CD4-positive, alpha-beta T cell (primary cell): ENCODE results near the gene KBTBD12. TPM values are rescaled to one million over a fixed set of nuclear protein-coding genes. Genes with fewer than 3 reads are reported as not detected.
A peak's percentile ranks its signal among the peaks of the same experiment; 100 is the strongest.
"Not testable (repeated sequence)": the region's sequence is repeated elsewhere in the genome, so short reads cannot be mapped to it uniquely, and the experiment has no call there.

Experiments used
- ATAC-seq: fragments of 200-7000 bp; cut with Tn5 transposase; one replicate; pipeline ENCODE4 v1.10.0; 2022; ENCODE audit warnings: mild to moderate bottlenecking; ENCODE audit not compliant: poor library complexity
- CTCF ChIA-PET: fragments of 350-600 bp; sonication (Branson Sonifier 250); formaldehyde crosslinking; loops from one replicate; lab custom pipeline; 2021; ENCODE audit warnings: antibody characterized with exemption, inconsistent platforms; lab: Charles Lee
- POLR2A ChIA-PET: fragments of 350-600 bp; sonication (Branson Sonifier 250); formaldehyde crosslinking; loops from one replicate; lab custom pipeline; 2021; ENCODE audit warnings: antibody characterized with exemption, inconsistent platforms; lab: Charles Lee
- DNase-seq, 14 experiments: peaks; one replicate each; pipeline ENCODE4 v3.0.0-alpha.2; 2013 to 2020; ENCODE audit warnings: mixed read lengths in 2 of 14
- H3K27ac ChIP-seq, 2 donors: one replicate each; pipeline versions ENCODE4 v1.5.1 to v1.7.0; 2013; ENCODE audit warnings: low read length in 2 of 2, low read depth in 1 of 2, mild to moderate bottlenecking in 1 of 2
- H3K27me3 ChIP-seq, 2 experiments: 1 replicate in 1 of 2; 2 replicates in 1 of 2; pipeline versions ENCODE4 v1.6.1 to v1.7.0; 2013; ENCODE audit warnings: low read length in 2 of 2, control low read depth in 1 of 2, mild to moderate bottlenecking in 1 of 2, moderate library complexity in 1 of 2; ENCODE audit not compliant: insufficient read depth in 2 of 2, control insufficient read depth in 1 of 2
- H3K36me3 ChIP-seq: one replicate; pipeline ENCODE4 v1.6.1; 2013; ENCODE audit warnings: low read length, control low read depth; ENCODE audit not compliant: insufficient read depth
- H3K4me1 ChIP-seq: one replicate; pipeline ENCODE4 v1.6.1; 2013; ENCODE audit warnings: low read length, control low read depth; ENCODE audit not compliant: insufficient read depth
- H3K4me3 ChIP-seq: one replicate; pipeline ENCODE4 v1.5.1; 2013; ENCODE audit warnings: mild to moderate bottlenecking, low read length, moderate library complexity
- H3K9me3 ChIP-seq, 2 experiments: 1 replicate in 1 of 2; 2 replicates in 1 of 2; pipeline versions ENCODE4 v1.6.1 to v1.7.0; 2013; ENCODE audit warnings: low read length in 2 of 2, mild to moderate bottlenecking in 2 of 2, control low read depth in 1 of 2, moderate library complexity in 1 of 2; ENCODE audit not compliant: control insufficient read depth in 1 of 2, insufficient read depth in 1 of 2
- H3K27ac Mint-ChIP-seq: one replicate; pipeline ENCODE4 v1.8.0; 2020; ENCODE audit warnings: mixed read lengths
- H3K27me3 Mint-ChIP-seq: one replicate; pipeline ENCODE4 v1.8.0; 2021; ENCODE audit warnings: mixed read lengths
- H3K36me3 Mint-ChIP-seq: one replicate; pipeline ENCODE4 v1.8.0; 2021; ENCODE audit warnings: low read depth, mixed read lengths
- H3K4me1 Mint-ChIP-seq: one replicate; pipeline ENCODE4 v1.8.0; 2021; ENCODE audit warnings: low read depth, mixed read lengths
- H3K4me3 Mint-ChIP-seq: one replicate; pipeline ENCODE4 v1.8.0; 2020; ENCODE audit warnings: mild to moderate bottlenecking, mixed read lengths
- H3K9me3 Mint-ChIP-seq: one replicate; pipeline ENCODE4 v1.8.0; 2020; ENCODE audit warnings: mixed read lengths
- intact Hi-C, 2 experiments: fragments of 100-400 bp; cut with DNase I in 1 of 2; cut with micrococcal nuclease in 1 of 2; formaldehyde crosslinking; loops; one replicate each; pipeline versions ENCODE4 v1.15.1 to v1.9.0; 2023 to 2025; cut with DNase I, micrococcal nuclease
- total RNA-seq, 174 experiments: library from RNA in 2 of 174; stranded (reverse) in 2 of 174; gene quantifications; one replicate each; pipeline ENCODE4 v1.2.3 and lab custom pipeline; 2021 to 2026
- TF ChIP-seq, protein P1 (sequence below): fragments of 200-600 bp; IDR thresholded peaks from one replicate; pipeline ENCODE4 v1.8.0; 2022; ENCODE audit warnings: antibody characterized with exemption, mild to moderate bottlenecking

KBTBD12 gene
- total RNA-seq, 2 experiments from 2014 or later: not detected

DNA sequence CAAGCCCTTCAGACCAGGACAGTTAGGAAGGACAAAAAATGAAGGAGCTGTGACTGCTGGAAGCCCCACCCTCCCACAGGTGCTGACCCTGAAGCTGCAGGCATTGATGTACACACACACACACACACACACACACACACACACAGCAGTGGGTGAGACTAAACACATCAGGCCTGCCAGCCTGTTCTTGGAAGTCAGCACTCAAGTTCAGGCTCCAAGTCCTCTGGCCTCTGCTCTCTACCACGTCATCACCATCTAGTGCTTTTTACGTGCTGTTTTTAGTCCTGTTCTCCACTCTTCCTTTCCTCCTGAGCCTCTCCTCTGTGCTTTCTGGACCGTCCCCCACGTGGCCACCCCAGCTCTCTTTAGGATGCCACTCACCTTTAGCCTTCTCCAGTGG lies 5.4 kb upstream of the KBTBD12 start:
- no peak for ATAC-seq
- intact Hi-C loops: no loop called here
- H3K27me3 Mint-ChIP-seq: peaks cover 79% of the 10 kb centered on the region

DNA sequence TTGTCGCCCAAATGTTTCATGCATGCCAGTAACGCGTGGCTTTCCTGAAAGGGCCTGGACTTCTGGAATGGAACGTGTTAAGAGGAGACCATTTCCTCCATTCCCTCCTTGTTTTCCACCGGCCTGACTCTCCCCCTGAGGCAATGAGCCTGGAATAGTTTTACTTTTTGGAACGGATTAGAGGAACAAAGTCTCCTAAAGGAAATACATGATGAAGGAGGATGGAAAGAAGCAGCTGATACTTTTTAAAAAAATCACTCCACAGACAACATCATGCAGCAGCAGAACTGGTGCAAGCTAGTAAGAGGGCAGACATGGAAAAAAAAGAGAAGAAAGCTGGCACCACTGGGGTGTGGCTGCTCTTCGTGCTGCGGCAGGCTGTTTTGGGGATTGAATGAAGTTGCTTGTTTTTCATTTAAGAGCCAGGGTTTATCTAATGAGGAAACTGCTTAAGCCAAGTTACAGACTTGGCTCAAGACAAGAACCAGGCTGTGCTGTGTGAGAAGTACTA lies 3.6 kb upstream of the KBTBD12 start:
- H3K4me1 ChIP-seq: no peaks in the 10 kb centered on the region

More for the DNA sequence above, 5.4 kb upstream of the KBTBD12 start:
- TF ChIP-seq, protein P1, sequence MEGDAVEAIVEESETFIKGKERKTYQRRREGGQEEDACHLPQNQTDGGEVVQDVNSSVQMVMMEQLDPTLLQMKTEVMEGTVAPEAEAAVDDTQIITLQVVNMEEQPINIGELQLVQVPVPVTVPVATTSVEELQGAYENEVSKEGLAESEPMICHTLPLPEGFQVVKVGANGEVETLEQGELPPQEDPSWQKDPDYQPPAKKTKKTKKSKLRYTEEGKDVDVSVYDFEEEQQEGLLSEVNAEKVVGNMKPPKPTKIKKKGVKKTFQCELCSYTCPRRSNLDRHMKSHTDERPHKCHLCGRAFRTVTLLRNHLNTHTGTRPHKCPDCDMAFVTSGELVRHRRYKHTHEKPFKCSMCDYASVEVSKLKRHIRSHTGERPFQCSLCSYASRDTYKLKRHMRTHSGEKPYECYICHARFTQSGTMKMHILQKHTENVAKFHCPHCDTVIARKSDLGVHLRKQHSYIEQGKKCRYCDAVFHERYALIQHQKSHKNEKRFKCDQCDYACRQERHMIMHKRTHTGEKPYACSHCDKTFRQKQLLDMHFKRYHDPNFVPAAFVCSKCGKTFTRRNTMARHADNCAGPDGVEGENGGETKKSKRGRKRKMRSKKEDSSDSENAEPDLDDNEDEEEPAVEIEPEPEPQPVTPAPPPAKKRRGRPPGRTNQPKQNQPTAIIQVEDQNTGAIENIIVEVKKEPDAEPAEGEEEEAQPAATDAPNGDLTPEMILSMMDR: no peak
- H3K36me3 Mint-ChIP-seq: no peaks in the 10 kb centered on the region
- CTCF ChIA-PET: no interaction called here
- DNase-seq: no peak
- POLR2A ChIA-PET: no interaction called here
- Histone ChIP-seq H3K27ac (no peak overlapping the region), H3K4me1 (no peaks in the 10 kb centered on the region), H3K27me3 (peaks cover 0 to 11% of the 10 kb centered on the region in 2 experiments), H3K9me3 (peaks cover 0 to 3% of the 10 kb centered on the region in 2 experiments), H3K4me3 (no peak overlapping the region), H3K36me3 (no peaks in the 10 kb centered on the region)
- no peaks in the 10 kb centered on the region for H3K4me1 Mint-ChIP-seq
- H3K27ac Mint-ChIP-seq: no peak overlapping the region
- H3K4me3 Mint-ChIP-seq: no peak overlapping the region
- H3K9me3 Mint-ChIP-seq: peaks cover 4% of the 10 kb centered on the region

DNA sequence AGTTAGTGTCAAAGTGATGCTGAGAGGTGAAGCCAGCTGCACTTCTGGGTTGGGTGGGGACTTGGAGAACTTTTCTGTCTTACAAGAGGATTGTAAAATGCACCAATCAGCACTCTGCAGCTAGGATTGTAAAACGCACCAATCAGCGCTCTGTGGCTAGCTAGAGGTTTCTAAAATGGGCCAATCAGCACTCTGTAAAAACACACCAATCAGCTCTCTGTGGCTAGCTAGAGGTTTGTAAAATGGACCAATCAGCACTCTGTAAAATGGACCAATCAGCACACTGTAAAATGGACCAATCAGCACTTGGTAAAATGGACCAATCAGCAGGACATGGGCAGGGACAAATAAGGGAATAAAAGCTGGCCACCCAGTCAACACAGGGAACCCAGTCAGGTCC lies 1.2 kb upstream of the KBTBD12 start:
- CTCF ChIA-PET: interaction anchor here (0.6 kb wide), 1 partner anchor 1645 kb away, joined by 3 read pairs; no protein-coding TSS in a partner anchor
- H3K36me3 ChIP-seq, H3K4me3 ChIP-seq, H3K4me1 ChIP-seq, H3K36me3 Mint-ChIP-seq, DNase-seq, intact Hi-C loops, H3K9me3 Mint-ChIP-seq, POLR2A ChIA-PET, H3K4me1 Mint-ChIP-seq, ATAC-seq, H3K27ac ChIP-seq, H3K27ac Mint-ChIP-seq, H3K4me3 Mint-ChIP-seq: not testable (repeated sequence)
- Histone ChIP-seq H3K9me3 (peaks cover 0 to 11% of the 10 kb centered on the region in 2 experiments), H3K27me3 (peaks cover 11 to 28% of the 10 kb centered on the region in 2 experiments)
- peaks cover 83% of the 10 kb centered on the region for H3K27me3 Mint-ChIP-seq

More for the DNA sequence above, 3.6 kb upstream of the KBTBD12 start:
- Mint-ChIP-seq H3K4me3 (no peak overlapping the region), H3K27ac (no peak overlapping the region), H3K36me3 (no peaks in the 10 kb centered on the region), H3K4me1 (peaks cover 4% of the 10 kb centered on the region), H3K27me3 (peaks cover 79% of the 10 kb centered on the region), H3K9me3 (no peaks in the 10 kb centered on the region)
- peaks cover 0 to 11% of the 10 kb centered on the region in 2 experiments for H3K9me3 ChIP-seq
- POLR2A ChIA-PET: no interaction called here
- intact Hi-C loops: no loop called here
- DNase-seq (no peak), ATAC-seq (no peak)
- CTCF ChIA-PET: no interaction called here
- H3K36me3 ChIP-seq: no peaks in the 10 kb centered on the region
- H3K27me3 ChIP-seq: peaks cover 11 to 28% of the 10 kb centered on the region in 2 experiments
- TF ChIP-seq, protein P1: no peak
- no peak overlapping the region for H3K27ac ChIP-seq
- H3K4me3 ChIP-seq: no peak overlapping the region

DNA sequence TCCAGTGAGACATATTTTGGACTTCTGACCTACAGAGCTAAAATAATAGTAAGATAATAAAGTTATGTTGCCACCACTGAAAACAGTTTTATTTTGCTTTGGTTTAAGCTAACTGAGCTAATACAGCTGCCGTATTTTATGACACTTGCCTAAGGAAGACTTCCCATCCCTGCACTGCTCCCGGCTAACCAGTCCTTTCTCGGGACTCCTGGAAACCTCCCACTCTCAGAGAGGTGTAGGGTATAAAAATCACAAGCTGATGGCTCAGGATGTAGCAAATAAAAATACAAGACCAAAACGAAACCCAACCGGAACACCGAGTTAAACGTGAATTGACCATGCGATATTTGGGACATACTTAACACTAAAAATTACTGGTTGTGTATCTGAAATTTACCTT lies 448 bp upstream of the KBTBD12 start:
- H3K27ac Mint-ChIP-seq: no peak overlapping the region
- TF ChIP-seq, protein P1: no peak
- H3K36me3 Mint-ChIP-seq: no peaks in the 10 kb centered on the region
- DNase-seq (no peak), ATAC-seq (no peak)
- H3K4me1 ChIP-seq: no peaks in the 10 kb centered on the region
- intact Hi-C loops: no loop called here
- H3K4me1 Mint-ChIP-seq: peaks cover 4% of the 10 kb centered on the region
- H3K27ac ChIP-seq: no peak overlapping the region
- H3K36me3 ChIP-seq: no peaks in the 10 kb centered on the region
- peaks cover 79% of the 10 kb centered on the region for H3K27me3 Mint-ChIP-seq
- peaks cover 11 to 28% of the 10 kb centered on the region in 2 experiments for H3K27me3 ChIP-seq
- peaks cover 0 to 11% of the 10 kb centered on the region in 2 experiments for H3K9me3 ChIP-seq
- ChIA-PET CTCF (no interaction called here), POLR2A (no interaction called here)
- H3K9me3 Mint-ChIP-seq: no peaks in the 10 kb centered on the region
- H3K4me3 ChIP-seq: no peak overlapping the region
- peak overlapping the region; percentile 35 for H3K4me3 Mint-ChIP-seq
